Activated CD8-positive, alpha-beta memory T cell treated with anti-CD3 and anti-CD28 coated beads for 36 hours (primary cell): ENCODE measurements around the gene TIGD6. TPM values are rescaled to one million over a fixed set of nuclear protein-coding genes. Genes with fewer than 3 reads are reported as not detected.

ENCODE experiments used
- CTCF ChIA-PET: fragments of 350-600 bp; sonication (Branson Sonifier 250); formaldehyde crosslinking; loops from one replicate; lab custom pipeline; 2021; ENCODE audit warnings: antibody characterized with exemption; lab: Charles Lee
- POLR2A ChIA-PET: fragments of 350-600 bp; sonication (Branson Sonifier 250); formaldehyde crosslinking; loops from one replicate; lab custom pipeline; 2021; ENCODE audit warnings: antibody characterized with exemption; lab: Charles Lee
- total RNA-seq, 2 experiments: library from RNA; stranded (reverse); gene quantifications; one replicate each; pipeline ENCODE4 v1.2.3, GENCODE V29; 2021

Gene TIGD6
- total RNA-seq, 2 experiments from 2014 or later: 1.9 to 2.4 TPM

- CTCF ChIA-PET: interaction anchor here (0.9 to 1.0 kb wide), 2 partner anchors 9 to 21 kb away, joined by 3 read pairs; partner anchors contain the start of genes HMGXB3 and TIGD6
- POLR2A ChIA-PET: no interaction called here
Observed at GRCh38 chr5:150021491-150022157, 21.2 kb upstream of the TIGD6 start.

DNA sequence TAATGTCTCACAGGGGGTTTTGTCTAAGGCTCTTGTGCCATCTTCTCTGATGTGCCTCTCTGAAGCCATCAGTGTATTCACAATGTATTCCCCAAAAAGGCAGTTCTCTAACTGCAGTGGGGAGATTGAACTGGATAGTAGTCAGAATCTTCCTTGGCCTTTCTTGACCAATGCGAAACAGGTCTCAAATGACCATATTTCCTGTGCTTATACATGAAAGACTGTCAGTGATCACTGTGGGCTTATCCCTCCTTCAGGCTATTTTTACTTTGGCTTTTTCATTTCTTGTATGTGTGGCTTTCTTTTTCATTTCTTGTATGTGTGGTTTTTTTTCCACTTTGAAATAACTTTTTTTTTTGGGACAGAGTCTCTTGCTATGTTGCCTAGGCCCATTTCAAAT lies 19.8 kb upstream of the TIGD6 start:
- POLR2A ChIA-PET: no interaction called here

GRCh38 chr5:150017226-150018005 lies 17.0 kb upstream of the TIGD6 start:
- ChIA-PET POLR2A (interaction anchor here (0.6 kb wide), 1 partner anchor 378 kb away, joined by 4 read pairs; no protein-coding TSS in a partner anchor), CTCF (no interaction called here)

More for the DNA sequence above, 19.8 kb upstream of the TIGD6 start:
- CTCF ChIA-PET: no interaction called here

GRCh38 chr5:150016537-150016936 lies 16.1 kb upstream of the TIGD6 start:
- ChIA-PET POLR2A (no interaction called here), CTCF (no interaction called here)

- POLR2A ChIA-PET: no interaction called here
- CTCF ChIA-PET: no interaction called here
Observed at GRCh38 chr5:150015415-150015814, 15.0 kb upstream of the TIGD6 start.

DNA sequence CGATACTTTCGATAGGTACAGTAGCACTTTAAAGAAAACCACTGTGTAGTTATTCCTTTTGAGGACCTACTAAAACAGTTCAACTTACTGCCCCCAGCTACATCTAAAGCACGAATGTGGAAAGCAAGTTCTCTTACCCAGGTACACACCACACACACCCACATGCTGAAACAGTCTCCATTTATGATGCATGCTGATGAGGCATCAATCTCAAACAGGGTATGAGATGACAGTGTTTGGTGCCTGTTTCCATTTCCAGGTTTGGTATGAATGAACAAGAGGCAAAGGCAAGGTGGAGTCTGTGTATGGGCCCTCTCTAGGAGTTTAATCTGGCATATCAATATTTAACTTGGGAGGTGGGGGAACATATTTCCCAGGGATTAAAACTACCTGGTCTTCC lies 14.0 kb upstream of the TIGD6 start:
- ChIA-PET CTCF (no interaction called here), POLR2A (no interaction called here)

DNA sequence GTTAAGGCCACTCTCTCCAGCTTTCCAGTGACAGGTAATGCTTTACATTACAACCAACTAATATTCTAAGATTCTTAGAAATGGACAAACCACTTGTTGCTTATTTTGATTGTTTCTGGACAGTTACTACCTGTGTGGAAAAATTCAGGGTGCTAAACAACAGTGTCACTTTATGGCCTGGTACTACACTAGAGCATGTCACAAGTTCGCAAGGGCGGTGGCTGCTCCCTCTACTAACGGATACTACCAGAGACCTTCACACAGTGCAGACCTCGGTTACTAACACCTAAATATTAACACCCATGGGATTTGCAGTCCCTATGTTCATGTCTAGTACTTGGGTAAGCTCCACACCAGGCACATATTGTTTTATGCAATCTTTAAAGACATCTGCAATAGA lies 13.5 kb upstream of the TIGD6 start:
- CTCF ChIA-PET: no interaction called here
- POLR2A ChIA-PET: no interaction called here

DNA sequence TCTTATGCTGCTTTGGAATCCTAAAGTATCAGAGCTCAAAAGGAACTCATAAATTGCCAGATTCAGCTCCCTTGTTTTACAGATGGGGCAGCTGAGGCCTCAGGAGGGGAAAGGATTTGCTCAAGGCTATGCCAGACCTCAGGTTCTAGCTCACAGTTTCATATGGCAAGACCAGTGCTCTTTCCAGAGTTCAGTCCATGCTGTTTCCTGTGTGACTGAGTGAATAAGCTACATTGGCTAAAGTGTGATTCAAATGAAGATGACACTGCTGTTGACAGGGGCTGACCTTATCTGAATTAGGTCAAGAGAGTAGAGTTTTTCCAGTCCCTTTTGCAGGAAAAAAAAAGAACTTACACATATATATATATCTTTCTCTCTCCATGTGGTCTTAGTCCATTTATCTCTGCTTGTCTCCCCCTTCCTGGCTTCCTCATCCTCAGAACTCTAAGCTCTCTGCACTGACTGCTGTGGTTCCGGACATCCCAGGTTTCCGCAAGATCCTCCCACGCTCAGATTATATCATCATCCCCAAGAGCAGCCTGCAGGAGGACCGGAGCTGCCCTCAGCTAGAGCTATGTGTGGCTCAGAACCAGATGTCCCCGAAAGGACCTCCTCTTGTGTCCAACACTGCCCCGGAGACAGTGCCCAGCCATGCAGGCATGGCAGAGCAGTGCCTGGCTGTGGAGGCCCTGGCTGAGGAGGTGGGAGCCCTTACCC lies 9.4 kb upstream of the TIGD6 start:
- ChIA-PET POLR2A (no interaction called here), CTCF (interaction anchor here (0.5 to 1.3 kb wide), 3 partner anchors 9 to 176 kb away, joined by 3 read pairs; partner anchors contain the start of genes HMGXB3 and TIGD6)

DNA sequence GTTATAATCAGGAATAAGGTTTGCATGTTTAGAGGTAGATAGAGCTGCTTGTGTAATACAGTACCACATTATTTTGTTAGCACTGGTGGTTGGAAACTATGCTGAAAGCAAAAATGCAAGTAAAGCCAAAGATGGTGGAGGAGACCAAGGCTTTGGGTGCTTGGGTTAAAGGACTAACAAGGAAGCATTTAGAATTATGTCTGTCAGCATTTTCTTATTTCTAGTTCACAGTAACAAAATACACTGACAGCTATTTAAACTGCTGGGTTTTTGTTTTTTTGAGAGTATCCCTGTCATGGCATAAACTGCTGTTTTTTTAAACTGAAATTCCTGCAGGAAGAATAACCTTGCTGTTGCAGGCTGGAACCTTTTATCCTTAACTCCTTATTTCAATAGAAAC lies 6.6 kb upstream of the TIGD6 start:
- ChIA-PET POLR2A (no interaction called here), CTCF (no interaction called here)

GRCh38 chr5:150006318-150006717 lies 5.9 kb upstream of the TIGD6 start:
- POLR2A ChIA-PET: no interaction called here
- CTCF ChIA-PET: no interaction called here

DNA sequence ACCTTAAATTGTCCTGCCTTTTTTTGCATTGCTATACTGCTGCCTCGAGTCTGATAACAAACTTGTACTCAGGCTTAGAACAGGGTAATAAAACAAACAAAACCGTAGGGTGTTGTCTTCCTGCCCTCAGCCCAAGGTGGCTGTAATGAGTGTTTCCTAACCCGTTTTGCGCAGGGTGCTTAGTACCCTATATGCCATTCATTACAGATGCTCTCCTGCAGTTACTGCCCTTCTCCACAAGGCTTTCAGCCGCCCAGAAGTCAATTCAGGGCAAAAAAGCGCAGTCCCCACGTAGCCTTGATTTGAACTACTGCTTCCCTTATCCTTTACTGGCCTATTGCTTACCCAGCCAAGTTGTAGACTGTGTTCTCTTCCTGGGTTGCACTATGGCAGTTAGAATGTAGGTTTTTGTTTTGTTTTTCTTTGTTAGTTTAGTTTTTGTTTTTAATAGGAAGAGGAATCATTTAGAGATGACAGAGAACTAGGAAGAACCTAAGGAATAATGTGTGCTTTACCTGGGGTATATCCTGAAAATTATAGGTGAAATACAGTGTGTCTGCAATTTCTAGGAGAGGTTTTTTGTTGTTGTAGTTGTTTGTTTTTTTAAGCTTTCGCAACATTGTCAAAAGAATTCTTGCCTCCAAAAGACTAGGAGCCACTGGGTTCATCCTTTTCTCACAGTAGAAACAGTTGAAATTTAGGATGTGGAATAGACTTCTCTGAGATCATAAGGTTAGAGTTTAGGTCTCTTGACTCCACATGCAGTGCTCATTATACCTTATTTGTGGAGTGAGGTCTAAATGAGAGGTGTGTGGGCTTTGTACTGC lies 1.4 kb upstream of the TIGD6 start:
- POLR2A ChIA-PET: no interaction called here
- CTCF ChIA-PET: interaction anchor here (1.8 kb wide), 1 partner anchor 11 kb away, joined by 11 read pairs; no protein-coding TSS in a partner anchor

GRCh38 chr5:150000990-150001659 lies 671 bp upstream of the TIGD6 start:
- ChIA-PET POLR2A (interaction anchor here (1.1 to 1.5 kb wide), 3 partner anchors 41 to 269 kb away, joined by 5 to 11 read pairs (median 8); partner anchors contain the start of gene SLC26A2), CTCF (interaction anchor here (1.0 to 1.8 kb wide), 2 partner anchors 8 to 10 kb away, joined by 3 to 11 read pairs; no protein-coding TSS in a partner anchor)

DNA sequence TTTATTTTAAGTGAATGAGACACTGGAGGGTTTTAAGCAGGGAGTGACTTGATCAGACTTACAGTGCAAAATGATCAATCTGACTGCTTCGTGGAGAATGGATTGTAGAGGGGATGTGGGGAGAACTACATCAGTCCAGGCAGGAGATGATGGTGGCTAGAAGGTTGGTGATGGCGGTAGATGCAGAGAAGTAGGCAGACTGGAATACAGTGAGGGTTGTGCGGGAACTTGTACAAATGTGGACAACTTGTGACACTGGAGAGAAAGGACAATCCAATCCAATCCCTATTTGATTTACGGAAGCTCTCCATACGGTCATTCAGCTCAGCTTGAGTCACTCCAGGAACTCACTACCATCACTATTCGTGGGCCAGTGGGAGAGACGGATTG lies 593 bp downstream of the TIGD6 start:
- CTCF ChIA-PET: interaction anchor here (0.8 to 1.8 kb wide), 3 partner anchors 9 to 22 kb away, joined by 3 to 11 read pairs (median 3); no protein-coding TSS in a partner anchor
- POLR2A ChIA-PET: interaction anchor here (0.9 to 1.5 kb wide), 5 partner anchors 38 to 449 kb away, joined by 3 to 11 read pairs (median 5); partner anchors contain the start of genes CSNK1A1 and SLC26A2

DNA sequence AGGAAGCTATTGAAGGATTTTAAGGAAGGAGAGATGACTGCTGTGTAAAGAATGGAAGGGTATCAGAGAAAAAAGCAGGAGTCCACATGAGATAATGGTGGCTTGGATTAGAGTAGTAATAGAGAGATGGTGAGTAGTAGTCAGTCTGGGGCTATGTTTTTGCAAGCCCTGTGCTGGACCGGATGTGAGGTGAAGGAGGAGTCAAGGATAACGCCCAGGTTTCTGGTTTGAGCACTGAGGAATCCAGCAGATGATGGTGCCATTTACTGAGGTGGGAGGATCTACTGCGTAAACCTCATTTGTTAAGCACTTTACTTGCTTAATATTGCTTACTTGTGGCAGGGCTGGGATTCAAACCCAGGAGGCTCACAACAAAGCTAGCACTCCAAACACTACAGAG lies 1.1 kb downstream of the TIGD6 start:
- POLR2A ChIA-PET: interaction anchor here (0.9 to 1.4 kb wide), 2 partner anchors 37 to 448 kb away, joined by 3 read pairs; partner anchors contain the start of gene CSNK1A1

DNA sequence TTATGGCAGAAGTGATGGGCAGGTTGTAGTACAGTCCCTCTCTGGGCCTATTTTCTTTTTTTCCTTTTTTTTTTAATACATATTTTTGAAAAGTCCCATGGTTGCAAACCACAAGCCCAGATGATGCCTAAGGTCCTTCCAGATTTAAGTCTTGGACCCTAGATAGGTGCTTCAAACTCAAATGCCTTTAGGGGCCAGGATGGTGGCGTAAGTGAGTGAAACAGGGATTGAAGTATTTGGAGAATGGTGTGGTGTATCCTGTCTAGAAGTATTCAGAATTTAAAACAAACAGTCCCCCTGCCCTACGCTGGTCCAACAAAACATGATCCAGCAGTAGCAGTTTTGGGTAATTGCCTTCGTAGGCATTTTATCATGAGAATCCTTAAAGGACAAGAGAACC lies 2.2 kb downstream of the TIGD6 start:
- POLR2A ChIA-PET: no interaction called here
- CTCF ChIA-PET: interaction anchor here (1.3 kb wide), 1 partner anchor 164 kb away, joined by 6 read pairs; no protein-coding TSS in a partner anchor

More for the DNA sequence above, 1.1 kb downstream of the TIGD6 start:
- CTCF ChIA-PET: interaction anchor here (1.0 kb wide), 1 partner anchor 9 kb away, joined by 4 read pairs; no protein-coding TSS in a partner anchor

DNA sequence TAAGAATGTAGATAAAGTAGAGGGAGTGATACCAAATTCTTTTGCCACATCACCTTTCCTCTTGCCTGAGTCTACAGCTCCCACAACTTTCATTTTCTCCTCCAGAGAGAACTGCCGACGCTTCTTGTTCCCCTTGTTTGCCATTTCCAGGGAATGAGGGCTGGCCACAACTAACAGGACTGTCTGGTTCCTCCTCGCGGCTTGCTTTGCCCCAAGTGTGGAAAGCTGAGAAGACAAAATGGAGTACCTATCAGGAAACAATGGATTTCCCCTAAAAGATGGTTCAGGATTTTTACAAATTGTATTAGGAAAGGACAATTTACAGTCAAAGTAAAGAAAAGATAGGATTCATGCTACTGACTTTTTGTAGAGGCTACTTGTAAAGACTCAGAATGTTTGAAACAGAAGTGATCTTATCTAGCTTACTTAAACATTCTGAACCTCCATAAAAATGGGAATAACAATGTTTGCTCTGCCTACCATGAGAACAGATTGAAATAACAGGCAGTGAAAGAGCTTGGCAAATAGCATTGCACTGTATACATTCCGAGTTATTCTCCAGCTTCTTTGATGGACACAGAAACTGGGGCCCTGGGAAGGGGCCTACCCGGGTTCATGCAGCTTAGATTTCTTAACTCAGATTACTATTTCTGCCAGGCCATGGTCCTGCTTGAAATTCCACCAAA lies 4.1 kb downstream of the TIGD6 start:
- ChIA-PET CTCF (interaction anchor here (1.4 kb wide), 1 partner anchor 168 kb away, joined by 6 read pairs; no protein-coding TSS in a partner anchor), POLR2A (no interaction called here)
